Fibroblast of gingiva (primary cell): ENCODE results near the gene GAREM2.

ENCODE experiments used
- DNase-seq: peaks from one replicate; pipeline ENCODE4 v3.0.0-alpha.2; 2011; ENCODE audit warnings: low read depth

GAREM2 gene

DNA sequence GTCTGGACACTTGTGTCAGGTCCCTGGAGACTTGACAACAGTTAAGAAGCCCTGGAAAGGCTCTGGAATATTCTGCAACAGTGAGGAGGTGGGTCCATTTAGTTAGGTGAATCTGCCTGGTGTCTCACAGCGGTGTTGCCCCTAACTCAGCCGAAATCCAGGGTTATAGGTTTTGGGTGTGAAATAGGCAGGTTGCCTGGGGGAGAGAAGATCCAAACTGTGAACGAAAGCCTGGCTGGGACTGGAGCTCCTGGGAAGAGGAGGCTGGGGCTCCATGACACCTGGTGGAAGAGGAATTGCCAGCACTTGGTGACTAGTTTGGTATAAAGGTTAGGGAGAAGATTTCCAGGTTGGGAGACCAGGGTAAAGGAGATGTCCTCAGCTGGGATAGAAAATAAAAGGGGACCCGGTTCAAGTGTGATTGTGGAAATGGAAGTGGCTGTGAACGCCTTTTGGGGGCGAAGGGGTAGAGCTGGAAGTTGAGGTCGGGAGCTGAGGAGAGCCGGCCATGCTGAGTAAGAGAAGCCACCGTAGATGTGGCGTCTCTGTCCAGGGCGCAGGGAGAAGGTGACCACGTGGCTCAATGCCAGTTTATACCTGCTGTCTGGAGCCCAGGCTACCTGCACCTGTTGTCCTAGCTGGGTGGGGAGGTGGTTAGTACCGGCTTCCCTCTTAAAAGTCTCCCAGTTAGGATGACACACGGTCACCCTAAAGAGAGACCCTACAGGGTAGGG is 3.0 kb upstream of the GAREM2 start:
- DNase-seq, result no peak

DNA sequence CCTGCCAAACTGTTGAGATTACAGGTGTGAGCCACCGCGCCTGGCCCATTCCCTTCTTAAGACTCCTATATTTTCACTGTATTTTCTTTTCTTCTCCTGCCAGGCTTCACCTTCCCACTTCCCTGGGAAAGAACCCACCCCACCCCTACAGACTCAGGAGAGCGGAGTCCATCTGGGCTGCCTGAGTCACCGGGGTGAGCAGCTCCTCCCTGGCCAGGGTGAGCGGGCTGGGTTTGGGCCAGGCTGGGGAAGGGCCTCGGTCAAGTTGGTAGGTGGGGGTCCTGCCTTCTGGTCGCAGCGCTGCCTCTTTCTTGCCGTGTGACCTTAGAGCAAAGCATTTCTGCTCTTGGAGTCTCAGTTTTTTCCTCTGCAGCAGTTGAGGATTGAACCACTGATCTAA is 2.1 kb upstream of the GAREM2 start:
- DNase-seq, result no peak

DNA sequence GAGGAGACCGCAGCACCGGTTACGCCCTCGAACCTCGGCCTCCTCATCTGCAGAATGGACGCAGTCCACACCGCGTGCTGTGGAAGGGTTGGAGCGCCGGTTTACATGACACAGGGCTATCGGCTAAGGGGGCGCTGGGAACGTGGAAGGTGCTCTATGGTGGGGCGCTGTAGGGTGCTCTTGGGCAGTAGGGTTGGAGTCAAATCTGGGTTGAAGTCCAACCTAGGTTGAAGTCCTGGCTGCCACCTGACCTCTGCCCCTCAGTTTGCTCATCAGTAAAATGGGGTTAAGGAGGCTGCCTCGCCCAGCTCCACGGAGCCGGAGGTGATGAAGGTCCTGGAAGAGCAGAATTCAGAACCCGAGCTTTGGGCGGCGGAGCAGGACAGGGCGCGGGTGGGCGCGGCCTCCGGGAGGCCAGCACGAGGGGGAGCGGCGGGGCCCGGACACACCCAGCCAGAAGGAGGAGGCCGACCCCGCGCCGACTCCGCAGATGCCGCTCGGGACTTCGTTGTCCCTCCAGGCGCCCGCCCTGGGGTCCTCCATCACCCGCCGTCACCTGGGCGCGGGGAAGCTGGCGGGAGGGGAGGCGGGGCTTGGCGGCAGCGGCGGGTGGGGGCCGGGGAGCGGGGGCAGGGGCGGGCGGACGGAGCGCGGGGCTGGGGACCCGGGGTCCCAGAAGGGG is 558 bp upstream of the GAREM2 start:
- DNase-seq, result no peak

DNA sequence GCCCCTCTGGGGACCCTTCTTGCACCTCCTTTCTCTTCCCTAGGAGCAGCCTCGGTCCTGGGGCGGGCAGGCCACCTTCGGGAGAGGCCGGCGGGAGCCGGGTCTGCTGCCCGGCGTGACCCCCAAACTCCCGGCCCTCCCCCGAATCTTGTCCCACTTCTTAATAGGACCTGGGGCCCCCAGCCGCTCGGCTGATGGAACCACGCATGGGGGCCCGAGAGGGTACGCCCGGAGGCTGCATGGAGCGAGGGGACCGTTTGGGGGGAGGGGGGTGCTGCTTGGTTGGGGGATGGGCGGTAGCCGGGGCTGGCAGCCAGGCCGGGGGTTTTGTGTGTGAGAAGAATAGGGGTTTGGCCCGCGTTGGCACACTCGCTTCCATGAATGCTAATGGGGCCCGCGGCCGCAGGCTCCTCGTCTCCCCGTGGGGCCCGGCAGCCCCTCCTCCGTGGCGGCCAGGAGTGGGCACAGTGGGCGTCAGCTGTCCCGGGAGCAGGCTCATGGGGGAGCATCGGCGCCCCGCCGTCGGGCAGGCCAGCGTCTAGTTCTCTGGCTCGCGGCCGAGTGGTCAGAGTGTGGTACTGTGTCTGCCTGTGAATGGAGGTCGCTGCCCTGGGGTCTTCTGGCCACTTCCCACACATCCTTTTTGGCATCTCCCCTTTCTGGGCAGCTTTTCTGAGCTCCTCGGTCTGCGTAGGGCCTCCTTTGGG is 1.0 kb downstream of the GAREM2 start:
- no peak for DNase-seq

DNA sequence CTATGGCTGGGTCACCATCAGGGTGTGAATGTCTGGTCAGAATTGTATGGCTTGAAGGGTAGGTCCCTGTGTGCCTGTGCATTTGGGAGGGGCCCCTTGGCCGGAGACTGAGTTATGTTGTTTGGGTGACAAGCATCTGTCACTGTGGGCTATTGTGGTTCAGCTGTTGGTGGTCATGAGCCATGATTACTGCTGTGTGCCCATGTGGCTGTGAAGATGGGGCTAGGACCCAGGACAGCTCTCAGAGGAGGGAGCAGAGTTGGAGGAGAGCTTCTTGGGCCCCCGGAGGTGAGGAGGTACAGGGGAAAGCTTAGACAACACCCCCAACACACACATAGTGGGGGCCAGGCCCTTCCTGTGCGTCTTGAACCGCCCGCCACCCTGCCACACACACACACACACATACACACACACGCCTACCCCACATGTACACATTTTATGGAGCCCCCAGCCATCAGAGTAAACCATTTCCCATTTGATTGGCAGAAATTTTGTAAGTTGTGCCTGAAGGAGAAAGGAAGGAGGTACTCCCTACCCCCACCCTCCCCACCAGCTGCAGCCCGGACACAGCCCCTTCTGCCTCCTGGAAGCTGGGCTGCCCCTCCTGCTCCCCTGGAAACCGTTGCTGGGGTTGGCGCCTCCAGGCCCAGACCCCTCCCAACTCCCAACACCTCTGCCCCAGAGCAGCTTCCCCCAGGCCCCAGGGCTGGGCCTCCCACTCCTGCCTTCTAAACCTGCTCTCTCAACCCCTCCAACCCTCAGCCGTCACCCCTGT is 2.0 kb downstream of the GAREM2 start:
- no peak for DNase-seq

DNA sequence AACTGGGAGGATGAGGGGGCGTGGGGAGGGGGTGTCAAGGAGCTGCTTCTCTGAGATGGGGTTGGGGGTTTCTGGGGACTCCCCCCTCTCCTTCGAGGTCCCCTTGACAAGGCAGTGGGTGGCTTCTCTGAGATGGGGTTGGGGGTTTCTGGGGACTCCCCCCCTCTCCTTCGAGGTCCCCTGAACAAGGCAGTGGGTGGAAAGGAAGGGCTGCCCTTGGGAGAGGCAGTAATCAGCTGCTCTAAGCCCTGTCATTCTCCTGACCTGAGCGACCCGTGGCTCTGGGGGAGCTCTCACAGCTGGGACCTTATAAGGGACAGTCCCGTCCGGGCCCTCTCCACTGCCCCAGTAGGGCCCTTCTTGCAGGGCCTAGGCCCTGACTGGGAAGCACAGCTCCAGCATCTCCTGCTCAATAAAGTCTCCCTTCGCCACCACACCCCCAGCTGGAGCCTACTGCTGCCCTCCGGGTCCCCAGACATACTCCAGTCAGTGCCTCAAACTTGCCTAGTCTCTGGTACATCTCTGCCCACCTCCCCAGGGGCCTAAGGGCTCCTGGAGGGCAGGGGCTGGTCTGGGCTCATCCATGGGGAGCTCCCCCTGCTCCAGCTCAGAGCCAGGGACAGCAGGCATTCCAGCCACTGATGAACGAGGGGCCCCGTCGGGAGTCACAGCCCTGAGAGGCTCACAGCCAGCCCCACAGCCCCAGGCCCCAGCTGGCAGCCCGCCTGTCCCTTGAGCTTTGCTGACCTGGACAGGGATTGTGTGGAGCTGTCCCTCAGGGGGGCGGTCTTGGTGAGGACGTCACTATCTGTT is 2.8 kb downstream of the GAREM2 start:
- DNase-seq, result no peak

DNA sequence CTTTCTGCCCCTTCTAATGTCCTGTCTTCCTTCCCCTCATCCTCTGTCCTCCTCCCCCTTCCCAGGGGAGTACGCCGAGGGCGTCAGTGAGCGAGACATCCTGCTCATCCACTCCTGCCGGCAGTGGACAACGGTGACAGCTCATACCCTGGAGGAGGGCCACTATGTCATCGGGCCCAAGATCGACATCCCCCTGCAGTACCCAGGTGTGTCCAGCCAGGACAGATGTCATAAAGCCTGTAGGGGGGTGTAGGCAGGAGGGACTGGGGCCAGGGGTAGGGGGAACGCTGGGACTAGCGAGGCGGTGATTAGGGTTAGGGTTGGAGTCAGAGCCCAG is 3.4 kb downstream of the GAREM2 start:
- no peak for DNase-seq

DNA sequence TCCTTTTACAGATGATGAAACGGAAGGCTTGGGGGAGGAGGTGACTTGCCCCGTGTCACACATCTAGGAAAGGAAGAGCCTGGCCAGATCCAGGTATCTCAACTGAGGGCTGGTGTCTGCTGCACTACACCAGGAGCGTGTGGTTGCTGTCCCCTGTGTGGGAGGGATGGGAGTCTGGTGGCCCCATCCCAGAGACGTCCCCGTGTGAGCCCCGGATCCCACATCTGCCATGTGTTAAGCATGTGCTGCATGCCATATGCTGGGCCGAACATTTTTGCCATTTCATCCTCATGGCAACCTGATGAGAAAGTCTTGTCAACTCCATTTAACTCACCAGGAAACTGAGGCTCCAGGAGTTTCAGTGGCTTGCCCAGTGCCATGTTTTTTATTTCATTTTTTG is 4.2 kb downstream of the GAREM2 start:
- DNase-seq, result no peak

DNA sequence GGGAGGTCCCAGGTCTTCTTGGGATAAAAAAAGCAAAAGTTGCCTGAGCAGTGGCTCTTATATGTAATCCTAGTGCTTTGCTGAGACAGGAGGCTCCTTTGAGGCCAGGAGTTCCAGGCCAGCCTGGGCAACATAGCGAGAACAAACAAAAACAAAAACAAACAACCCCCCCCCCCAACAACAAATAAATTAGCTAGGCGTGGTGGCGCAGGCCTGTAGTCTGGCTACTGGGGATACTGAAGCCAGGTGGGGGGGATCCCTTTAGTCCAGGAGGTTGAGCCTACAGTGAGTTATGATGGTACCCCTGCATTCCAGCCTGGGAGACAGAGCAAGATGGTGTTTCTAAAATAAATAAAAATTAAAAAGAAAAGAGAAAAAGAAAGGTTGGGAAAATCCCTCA is 5.4 kb downstream of the GAREM2 start:
- no peak for DNase-seq

DNA sequence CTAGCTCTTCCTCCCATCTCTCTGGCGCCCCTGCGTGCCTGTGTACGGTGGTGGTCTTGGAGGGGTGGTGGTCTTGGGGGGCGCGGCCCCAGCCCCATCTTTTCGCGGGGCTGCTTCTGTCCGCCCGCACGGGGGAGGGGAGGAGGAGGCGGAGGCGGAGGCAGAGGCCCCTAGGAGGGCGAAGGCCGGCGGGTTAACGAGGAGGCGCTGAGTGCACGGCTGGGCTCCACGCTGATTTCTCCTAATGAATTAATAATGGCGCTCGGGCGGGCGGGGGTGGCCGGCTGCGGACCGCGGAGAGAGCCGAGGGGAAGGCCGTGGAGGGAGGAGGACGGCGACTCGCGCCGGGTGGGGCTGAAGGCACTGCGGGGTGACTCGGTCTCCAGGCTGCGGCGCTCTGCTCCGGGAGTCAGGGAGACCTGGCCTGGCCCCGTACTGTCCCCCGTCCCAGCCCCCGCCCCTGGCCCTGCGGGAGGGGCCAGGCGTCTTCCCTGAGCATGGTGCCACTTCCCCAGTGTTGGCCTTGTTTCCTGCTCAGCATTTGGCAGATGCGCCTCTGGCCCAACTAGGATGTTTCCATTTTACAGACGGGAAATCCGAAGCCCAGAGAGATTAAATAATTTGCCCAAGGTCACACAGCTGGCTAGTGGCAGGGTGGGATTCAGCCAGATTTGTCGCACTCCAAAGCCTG is 6.0 kb downstream of the GAREM2 start:
- peak; percentile 18 for DNase-seq

DNA sequence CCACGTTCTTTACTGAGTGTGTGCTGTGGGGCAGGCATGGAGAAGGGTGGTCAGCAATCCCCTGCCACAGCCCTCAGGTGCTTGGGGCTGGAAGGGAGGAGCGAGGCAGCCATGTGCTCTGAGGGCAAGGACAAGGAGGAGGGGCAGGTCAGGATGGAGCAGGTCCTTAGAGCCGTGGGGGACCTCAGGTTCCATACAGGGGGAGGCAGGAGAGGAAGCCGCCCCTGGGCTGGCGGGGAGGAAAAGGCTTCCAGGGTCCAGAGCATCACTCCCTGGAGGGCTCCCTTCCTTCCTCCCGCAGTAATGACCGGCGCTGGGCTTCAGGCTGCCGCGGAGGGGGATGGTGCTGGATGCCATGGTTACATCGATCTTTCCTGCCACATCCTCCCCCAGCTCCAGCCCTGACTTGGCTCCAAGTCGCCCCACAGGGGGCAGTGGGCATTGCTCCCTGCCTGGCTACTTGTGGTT is 6.6 kb downstream of the GAREM2 start:
- DNase-seq, result no peak

DNA sequence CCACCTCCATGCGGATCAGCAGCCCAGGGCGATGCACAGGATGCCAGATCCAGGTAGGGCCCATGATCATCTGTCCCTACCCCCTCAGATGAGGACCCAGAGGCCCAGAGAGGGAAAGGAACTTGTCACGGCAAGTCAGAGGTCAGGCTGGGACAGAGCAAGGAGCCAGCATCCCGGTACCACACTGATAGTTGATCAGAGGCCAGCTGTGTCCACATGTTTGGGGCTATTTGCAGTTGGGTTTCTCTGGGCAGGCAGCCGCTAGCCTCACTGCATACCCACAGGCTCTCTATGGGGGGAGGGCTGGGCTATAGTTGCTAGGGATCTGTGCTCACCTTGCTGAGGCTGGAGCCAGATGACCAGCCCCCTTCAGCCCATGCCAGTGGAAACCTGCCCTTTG is 9.6 kb downstream of the GAREM2 start:
- DNase-seq, result no peak

DNA sequence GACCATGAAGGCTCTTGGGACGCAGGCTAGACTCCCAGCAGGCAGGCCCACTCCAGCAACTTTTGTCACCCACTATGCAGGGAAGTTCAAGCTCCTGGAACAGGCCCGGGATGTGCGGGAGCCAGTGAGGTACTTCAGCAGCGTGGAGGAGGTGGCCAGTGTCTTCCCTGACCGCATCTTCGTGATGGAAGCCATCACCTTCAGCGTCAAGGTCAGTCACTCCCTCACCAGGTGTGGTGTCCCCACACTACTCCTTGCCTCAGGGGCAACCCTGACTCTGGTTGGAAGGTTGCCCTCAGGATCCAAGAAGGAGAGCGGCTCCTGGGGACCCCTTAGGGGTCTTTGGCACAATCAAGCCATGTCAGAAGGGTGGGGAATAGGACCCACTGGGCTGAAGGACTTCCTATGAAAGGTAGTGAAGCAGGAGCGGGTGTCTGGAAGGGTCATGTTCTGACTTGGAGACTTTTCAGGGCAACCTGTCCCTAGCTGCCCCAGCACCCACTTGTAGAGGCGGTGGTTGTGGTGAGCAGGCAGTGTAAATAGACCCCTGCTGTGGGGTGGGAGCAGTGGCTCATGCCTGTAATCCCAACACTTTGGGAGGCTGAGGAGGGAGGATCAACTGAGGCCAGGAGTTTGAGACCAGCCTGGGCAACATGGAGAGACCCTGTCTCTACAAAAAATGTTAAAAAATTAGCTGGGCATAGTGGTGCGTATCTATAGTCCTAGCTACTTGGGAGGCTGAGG is 10.2 kb downstream of the GAREM2 start:
- no peak for DNase-seq

DNA sequence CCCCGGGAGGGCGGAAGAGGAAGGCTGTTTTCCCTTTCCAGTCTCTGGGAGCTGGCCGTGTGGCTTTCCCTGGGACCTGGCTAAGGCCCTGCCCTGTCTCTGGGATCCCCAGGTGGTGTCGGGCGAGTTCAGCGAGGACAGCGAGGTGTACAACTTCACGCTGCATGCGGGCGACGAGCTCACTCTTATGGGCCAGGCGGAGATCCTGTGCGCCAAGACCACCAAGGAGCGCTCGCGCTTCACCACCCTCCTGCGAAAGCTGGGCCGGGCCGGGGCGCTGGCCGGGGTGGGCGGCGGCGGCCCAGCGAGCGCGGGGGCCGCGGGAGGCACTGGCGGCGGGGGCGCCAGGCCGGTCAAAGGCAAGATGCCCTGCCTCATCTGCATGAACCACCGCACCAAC is 11.2 kb downstream of the GAREM2 start:
- DNase-seq, result no peak

DNA sequence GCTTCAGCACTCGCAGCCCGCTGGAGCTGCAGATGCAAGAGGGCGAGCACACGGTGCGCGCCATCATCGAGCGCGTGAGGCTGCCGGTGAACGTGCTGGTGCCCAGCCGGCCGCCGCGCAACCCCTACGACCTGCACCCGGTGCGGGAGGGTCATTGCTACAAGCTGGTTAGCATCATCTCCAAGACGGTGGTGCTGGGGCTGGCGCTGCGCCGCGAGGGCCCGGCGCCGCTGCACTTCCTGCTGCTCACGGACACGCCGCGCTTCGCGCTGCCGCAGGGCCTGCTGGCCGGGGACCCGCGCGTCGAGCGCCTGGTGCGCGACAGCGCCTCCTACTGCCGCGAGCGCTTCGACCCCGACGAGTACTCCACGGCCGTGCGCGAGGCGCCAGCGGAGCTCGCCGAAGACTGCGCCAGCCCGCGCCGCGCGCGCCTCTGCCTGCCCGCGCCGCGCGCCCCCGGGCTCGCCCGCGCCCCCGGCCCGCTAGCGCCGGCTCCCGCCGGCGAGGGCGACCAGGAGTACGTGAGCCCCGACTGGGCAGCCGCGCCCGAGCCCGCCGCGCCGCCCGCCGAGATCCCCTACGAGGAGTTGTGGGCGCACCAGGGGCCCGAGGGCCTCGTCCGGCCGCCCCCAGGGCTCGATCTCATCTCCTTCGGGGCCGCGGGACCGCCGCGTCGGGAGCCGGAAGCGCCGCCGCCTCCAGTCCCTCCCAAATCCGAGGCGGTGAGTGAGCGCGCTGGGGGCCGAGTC is 11.8 kb downstream of the GAREM2 start:
- DNase-seq, result peak; percentile 83

DNA sequence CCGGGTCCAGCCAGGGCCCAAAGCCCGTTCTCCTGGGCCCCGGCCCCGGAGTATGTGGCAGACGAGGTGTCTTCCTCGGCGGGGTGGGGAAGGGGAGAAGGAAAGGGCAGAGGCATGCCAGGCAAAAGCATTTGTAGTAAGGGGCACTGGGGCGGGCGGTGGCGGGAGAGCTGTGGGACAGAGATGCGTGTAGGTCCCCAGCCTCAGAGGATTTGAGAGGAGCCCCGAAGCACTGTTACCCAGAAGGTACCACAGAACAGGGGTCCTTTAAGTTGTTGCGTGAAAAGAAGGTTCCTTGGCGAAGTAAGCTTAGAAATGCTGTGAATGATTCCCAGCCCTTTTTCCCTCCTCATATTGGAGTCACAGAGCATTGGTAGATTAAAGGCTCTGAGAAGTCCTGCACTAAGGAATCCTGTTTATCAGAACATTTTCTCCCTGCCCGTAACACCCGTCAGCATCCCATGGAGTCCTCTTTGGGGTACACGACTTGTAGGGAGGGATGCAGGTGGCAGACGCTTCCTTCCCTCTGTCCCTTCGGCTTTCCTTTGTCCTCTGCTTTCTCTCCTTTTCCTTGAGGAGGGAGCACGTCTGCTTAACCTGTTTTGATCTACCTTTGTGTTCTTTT is 12.5 kb downstream of the GAREM2 start:
- DNase-seq, result no peak

DNA sequence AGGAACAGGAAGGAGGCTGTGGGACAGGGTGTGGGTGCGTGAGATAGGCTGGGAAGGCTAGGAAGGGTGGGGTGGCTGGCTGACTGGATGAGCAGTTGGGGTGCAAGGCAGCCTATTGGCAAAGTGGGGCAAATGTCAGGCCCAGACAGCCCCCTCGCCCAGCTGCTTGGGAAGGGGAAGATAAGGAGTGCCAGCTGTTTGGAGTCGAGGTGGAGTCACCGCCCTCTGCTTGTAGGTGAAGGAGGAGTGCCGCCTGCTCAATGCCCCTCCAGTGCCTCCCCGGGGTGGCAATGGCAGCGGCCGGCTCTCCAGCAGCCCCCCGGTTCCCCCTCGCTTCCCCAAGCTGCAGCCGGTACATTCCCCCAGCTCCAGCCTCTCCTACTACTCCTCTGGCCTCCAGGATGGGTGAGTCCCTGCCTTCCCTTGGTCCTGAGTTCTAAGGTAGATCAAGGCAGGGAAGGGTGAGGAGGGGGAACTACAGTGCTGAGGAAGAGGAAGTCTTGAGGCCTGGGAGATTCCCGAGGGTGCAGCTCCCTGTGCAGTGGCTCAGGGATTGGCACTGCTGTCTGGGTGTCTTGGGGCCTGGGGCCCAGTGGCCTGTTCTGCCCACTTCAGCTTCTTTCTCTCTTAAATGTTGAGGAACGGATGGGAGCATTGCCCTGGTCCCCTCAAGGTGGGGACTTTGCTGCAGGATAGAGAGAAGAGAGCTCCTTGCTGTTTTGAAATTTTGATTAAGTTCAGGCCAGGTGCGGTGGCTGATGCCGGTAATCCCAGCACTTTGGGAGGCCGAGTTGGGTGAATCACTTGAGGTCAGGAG is 13.3 kb downstream of the GAREM2 start:
- no peak for DNase-seq

DNA sequence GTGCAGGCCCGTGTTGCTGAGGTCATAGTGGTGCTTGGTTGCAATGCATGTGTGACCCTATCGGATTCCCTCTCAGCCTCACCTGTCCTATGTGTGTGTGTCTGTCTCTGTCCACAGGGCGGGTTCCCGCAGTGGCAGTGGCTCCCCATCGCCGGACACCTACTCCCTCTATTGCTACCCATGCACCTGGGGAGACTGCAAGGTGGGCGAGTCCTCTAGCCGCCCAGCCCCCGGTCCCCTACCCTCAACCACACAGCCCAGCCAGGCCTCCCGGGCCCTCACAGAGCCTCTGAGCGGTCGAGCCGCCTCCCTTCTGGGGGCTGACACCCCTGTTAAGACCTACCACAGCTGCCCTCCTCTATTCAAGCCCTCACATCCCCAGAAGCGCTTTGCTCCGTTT is 14.2 kb downstream of the GAREM2 start:
- no peak for DNase-seq
